ENCODE data around the gene CHCHD2. TPM values are rescaled to one million over a fixed set of nuclear protein-coding genes. Genes with fewer than 3 reads are reported as not detected.

The CHCHD2 gene, protein sequence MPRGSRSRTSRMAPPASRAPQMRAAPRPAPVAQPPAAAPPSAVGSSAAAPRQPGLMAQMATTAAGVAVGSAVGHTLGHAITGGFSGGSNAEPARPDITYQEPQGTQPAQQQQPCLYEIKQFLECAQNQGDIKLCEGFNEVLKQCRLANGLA
- 190 and 433 TPM in 2 replicates for total RNA-seq (ENCODE audit: low replicate concordance)

DNA sequence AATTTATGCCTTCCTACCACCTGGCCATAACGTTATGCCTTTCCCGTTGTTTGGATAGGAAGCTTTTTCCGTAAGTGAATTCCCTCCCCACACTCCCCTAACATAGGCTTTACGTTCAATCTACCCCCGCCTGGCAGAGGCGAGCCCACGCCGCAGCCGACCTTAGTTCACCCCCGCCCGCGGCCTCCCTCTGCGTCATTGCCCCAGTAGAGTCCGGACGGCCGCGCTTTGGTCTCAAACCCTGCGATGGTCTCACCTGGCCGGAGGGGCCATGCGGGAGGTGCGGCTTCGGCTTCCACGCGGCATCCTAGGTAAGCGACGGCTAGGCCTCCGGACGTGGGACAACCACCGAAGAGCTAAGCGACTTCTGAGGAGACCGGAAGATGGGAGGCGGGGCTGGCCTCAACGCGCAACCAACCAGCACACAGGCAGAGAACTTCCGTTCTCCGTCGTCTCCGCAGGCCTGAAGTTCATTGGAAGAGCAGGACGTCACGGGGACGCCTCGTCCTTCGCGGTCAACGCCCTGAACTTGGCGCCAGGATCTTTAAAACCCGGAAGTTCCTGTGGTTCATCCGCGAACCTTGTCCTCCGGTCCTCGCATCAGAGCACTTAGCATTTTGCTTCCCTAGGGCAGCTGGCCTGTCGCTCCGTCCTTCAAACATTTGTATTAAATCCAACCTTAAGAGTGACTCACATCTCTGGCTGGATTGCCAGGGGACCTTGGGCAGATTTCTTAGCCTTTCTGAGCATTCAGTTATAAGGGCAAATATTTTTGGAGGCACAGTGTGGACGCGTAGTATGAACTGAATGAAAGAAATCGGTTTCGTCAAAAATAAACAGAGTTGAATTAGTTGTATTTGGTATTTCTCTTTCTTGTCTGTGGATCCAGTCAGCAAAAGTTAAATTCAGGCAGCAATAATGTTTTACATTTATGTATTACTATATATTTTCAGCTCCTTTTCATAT, at the start of gene CHCHD2:
TSS of gene CHCHD2 (minus strand) at position 369 of the 966 bp plus-strand sequence. CDS start at position 306, 63 bp downstream.

DNA sequence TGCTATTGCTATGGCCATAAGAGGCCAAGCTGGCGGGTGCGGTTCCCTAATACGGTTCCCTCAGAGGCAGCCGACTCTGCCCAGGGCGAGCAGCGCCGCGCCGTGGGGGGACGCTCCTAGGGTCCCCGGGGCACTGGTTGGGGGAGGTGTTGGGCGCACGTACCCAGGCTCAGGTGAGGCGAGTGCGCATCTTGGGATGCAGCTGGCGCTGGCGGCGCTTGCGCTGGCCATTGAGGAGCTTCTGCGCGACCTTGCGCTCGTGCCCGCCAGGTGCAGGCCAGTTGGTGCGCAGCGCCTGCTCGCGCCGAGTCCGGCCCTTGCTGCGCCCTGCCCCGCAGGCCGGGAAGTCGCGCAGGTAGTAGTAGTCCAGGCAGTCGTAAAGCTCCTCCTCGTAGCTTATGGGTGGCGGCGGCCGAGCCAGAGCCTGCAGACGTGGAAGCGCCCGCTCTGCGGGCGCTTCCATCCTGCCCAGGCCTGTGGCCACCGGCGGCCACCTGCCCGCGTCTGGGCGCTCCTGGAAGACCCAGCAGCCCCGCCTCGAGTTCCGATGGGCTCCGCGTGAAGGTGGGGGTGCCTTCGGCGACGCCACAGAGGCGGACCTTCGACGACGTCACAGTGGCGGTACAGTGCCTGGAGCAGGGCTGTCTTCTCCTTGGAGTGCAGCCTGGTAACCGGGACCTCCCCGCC, 9.7 kb upstream of the CHCHD2 start, which contains the start of gene NUPR2:
TSS of gene NUPR2 (minus strand) at position 566 of the 687 bp plus-strand sequence. CDS start at position 463, 103 bp downstream.

DNA sequence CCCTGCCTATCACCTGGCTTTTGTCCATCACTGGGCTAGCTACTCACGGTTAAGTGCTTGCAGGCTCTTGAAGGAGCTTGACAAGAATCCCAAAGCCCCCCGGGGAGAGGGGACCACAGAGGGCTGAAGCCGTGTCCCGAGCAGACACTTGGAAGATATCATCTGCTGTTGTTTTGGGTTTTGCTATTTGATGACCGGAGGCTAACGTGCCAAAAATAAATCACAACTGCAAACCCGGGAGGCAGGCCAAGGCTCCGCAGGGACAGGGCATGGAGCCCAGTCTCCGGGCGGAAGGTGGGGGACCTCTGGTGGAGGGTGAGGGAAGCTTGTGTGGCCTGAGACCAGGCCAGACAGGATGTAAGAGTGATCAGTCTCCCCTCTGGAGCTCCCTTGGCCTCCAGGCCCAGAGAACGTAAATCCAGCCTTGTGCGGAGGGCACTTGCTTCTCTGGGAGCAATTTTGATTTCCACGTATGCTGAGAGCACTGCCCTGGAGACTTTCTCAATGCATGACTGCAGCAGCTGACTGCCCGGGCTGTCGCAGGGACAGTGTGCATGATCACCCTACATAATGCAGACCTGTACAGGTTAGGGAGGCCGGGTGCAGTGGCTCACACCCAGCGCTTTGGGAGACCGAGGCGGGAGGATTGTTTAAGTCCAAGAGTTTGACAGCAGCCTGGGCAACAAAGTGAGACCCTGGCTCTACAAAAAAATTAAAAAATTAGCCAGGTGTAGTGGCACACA, 13.3 kb downstream of the CHCHD2 start, which contains the start of gene PHKG1:
TSS of gene PHKG1 (minus strand) at position 164 of the 743 bp plus-strand sequence. CDS start 4,011 bp downstream, outside the sequence.

DNA sequence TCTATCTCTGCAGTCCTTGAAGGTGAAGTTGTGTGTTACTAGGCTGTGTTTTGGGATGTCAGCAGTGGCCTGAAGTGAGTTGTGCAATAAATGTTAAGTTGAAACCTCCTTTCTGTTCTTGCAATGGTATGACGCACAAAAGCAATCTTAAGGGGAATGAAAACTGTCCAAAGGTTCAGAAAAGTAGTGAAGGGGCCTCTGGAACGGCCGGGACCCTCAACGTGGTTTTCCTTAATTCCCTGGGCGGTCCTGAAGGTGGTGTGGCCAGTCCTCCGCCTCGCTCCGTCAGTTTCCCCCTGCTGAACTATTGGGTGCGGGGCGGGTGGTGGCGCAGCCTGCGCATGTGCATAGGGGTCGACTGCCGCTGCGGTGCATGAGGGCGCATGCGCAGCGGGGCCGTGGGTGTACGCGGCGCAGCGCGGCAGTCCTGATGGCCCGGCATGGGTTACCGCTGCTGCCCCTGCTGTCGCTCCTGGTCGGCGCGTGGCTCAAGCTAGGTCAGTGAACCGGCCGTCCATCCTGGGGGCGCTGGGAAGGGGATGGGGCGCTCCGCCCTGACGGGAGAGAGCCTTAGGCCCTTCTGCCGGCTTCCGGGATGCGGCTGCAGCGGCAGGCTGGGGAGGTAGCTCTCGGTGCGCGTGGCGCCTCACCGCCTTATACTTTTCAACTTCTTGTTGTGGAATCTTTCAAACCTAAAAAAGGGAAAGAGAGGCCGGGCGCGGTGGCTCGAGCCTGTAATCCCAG, 42.2 kb downstream of the CHCHD2 start, which contains the start of gene SUMF2:
TSS of gene SUMF2 (plus strand) at position 405 of the 744 bp plus-strand sequence. CDS start at position 431, 26 bp downstream.

Other genes starting within 250 kb of the CHCHD2 start
- not detected in 2 replicates for gene SEPTIN14, start 243.7 kb downstream of the CHCHD2 start, total RNA-seq (ENCODE audit: low replicate concordance)
- gene ZNF713, start 219.0 kb downstream of the CHCHD2 start, total RNA-seq (ENCODE audit: low replicate concordance), result 1.1 and 1.2 TPM in 2 replicates
- gene MRPS17, start 154.6 kb downstream of the CHCHD2 start, total RNA-seq (ENCODE audit: low replicate concordance), result 6.7 and 15.7 TPM in 2 replicates
- 24.2 and 32.8 TPM in 2 replicates for gene NIPSNAP2, start 141.9 kb downstream of the CHCHD2 start, total RNA-seq (ENCODE audit: low replicate concordance)
- 33.5 and 115 TPM in 2 replicates for gene PSPH, start 55.0 kb downstream of the CHCHD2 start, total RNA-seq (ENCODE audit: low replicate concordance)
- gene CCT6A, start 54.7 kb downstream of the CHCHD2 start, total RNA-seq (ENCODE audit: low replicate concordance), result 212 and 237 TPM in 2 replicates
- 184 and 185 TPM in 2 replicates for gene SUMF2, start 42.2 kb downstream of the CHCHD2 start, total RNA-seq (ENCODE audit: low replicate concordance)
- 0.98 and 7.5 TPM in 2 replicates for gene PHKG1, start 13.5 kb downstream of the CHCHD2 start, total RNA-seq (ENCODE audit: low replicate concordance)
- not detected in 2 replicates for gene NUPR2, start 9.9 kb upstream of the CHCHD2 start, total RNA-seq (ENCODE audit: low replicate concordance)